NK-92 treated with Interleukin-12 subunit alpha and Interleukin-12 subunit beta, amount 100 ng/mL, for 24 hours (cell line): ENCODE data around the gene TMEM163.
A peak's percentile ranks its signal among the peaks of the same experiment; 100 is the strongest.
"Not testable (repeated sequence)": the region's sequence is repeated elsewhere in the genome, so short reads cannot be mapped to it uniquely, and the experiment has no call there.

Source experiments
- DNase-seq: peaks from one replicate; lab custom pipeline; 2025; lab: John Stamatoyannopoulos, UW

TMEM163 gene

DNA sequence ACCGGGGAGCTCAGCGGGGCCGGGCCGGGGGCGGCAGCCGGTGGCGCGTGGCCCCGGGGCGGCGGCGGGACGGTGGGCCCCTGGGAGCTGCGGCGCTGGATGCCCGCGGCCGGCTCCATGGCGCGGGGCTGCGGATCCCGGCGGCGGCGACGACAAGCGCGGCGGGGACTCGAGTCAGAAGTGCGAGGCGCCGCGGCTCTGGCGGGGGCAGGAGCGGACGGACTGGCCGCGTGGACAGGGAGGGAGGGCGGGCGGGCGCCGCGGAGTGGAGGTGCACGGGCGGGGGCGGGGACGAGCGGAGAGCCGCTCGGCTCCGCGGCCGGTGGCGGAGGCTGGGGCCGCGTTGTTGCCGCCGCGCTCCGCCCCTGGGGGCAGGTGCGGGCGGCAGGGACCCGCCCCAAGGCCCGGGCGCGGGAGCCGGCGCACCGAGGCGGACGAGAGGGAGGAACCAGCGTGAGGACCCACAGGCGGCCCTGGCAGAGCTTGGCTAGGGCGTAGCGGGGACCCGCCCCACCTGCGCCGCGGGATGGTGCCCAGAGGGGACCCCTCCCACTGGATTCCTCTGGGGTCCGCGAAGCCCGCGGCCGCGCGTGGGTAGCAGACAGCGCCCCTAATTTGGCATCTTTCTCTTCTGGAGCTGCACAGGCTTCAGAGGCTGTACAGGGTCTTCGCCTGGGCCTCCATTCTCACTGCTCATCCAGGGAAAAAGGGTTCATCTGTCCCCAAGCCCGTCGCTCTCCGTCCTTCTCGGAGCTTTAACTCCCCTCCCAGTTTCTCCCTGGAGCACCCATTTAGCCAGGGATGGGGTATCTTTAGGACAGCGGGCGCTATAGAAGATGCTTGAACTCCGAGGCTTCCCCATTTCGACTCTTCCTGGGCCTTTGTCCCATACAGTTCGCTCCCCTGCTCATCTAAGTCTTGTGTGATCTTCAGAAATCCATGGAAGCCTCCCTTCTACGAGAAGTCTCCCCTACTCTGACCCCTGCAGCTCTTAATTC lies at the start of gene TMEM163:
Gene TMEM163, minus strand, starts transcription at position 184 of the 998 bp plus-strand sequence.
- peak; percentile 32 for DNase-seq

DNA sequence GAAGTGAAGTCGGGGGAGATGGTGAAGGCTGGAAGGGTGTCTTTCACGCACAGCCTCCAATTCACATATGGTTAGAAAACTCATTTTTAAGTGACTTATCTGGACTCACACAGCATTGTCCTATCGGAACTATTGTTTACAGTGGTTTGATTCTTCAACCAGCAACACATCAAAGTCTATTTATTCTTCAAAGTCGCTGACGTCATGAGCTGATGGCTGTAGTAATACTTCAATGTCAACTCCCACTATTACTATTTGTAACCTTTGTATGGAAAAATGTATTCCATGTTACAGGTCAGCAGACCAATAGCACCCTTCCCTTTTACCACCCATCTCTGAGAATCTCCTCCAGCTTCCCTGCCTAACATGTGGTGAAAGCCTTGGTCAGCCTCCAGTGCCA lies 47.8 kb upstream of the TMEM163 start:
- DNase-seq = no peak

DNA sequence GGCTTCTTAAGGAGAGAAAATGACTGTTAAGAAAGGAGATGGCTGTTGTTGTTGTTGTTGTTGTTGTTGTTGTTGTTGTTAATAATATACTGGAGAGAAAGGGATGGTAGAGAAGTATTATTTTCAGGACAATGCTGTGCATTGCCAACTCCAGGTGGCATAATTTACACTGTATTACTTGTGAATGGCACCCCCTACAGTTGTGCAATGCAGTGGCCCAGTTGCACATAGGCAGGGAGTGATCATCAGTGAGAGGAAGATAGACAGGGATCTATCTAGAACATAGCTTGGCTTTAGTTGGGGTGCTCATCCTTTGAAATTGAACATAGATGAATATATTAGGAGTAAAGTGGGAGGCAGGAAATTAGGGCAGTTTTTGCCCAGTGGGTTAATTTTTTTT lies 47.2 kb upstream of the TMEM163 start:
- DNase-seq = no peak

DNA sequence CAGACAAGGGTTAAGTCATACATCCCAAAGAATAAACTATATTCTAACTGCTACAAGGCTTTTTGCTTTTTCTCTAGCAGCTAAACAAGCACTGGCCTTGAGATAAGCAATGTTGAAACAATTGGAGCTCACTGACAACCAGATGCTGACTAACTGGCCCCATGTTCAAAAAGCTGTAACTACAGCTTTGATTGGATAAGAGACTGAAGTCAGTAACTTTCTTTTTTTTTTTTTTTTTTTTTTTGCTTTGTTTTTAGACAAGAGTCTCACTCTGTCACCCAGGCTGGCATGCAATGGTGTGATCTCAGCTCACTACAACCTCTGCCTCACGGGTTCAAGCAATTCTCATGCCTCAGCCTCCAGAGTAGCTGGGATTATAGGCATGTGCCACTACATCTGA lies 45.4 kb upstream of the TMEM163 start:
- no peak for DNase-seq

DNA sequence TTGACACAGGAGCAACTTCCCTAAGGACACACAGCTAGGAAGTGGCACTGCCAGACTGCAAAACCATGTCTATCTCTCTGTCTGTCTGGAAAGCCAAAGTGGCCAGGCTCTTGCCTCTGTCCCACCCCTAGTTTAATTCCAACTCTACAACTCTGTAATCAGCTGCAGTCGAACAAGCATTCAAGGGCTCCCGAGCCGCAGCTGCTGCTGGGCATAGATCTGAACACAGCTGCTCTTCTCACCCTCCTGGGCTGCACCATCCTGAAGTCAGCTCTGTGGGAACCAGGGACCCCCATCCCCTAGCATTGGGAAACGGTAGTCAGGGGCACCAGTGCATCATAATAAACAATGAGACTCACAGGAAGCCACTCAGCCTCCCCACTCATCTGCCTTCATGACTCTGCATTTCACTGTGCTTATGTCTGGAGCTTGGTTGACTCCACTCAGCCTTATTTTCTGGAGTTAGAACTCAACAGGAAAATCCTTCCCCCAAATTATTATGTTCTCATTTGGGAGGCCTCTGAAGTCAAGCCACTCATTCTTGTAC lies 44.4 kb upstream of the TMEM163 start:
- no peak for DNase-seq

DNA sequence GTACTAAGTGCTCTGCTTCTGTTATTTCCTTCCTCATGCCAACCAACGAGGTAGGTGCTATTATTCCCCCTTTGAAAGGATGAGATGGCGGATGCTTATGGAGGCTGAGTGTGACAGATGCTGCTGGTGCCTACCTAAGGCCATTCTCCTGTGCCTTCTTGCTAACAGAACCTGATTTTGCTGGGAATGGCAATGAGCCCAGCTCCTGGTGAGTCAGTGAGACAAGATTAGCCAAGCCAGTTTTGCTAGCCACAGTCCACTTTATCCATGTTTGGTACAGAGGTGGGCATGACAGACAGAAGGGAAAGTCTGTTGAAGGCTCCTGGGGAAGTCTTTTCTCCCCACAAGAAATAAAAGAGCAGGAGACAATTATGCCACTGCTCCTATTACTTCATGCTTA lies 43.7 kb upstream of the TMEM163 start:
- DNase-seq = no peak

DNA sequence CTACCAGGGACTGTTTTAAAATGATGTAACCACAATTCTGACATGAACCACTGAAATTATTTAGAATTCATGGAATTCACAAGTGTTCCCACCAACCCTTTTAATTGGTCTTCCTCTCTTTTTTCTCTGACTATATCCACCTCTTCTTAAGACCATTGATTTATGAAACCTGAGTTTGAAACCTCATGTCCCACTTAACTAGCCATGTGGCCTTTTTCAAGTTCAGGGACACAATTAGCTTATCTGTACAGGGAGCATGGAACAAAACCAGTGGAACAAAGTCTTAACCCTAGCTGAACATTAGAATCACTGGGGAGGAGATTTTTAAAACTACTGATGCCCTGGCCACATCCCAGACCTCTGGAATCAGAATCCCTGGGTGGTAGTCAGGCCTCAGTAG lies 41.6 kb upstream of the TMEM163 start:
- no peak for DNase-seq

DNA sequence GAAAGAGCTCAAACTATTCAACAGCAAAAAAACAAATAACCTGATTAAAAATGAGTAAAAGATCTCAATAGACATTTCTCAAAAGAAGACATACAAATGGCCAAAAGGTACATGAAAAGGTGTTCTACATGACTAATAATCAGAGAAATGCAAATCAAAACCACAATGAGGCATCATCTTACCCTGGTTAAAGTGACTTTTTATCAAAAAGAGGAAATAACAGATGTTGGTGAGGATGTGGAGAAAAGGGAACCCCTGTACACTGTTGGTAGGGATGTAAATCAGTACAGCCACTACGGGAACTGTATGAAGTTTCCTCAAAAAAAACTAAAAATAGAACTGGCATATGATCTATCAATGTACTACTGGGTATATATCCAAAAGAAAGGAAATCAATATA lies 39.8 kb upstream of the TMEM163 start:
- no peak for DNase-seq

DNA sequence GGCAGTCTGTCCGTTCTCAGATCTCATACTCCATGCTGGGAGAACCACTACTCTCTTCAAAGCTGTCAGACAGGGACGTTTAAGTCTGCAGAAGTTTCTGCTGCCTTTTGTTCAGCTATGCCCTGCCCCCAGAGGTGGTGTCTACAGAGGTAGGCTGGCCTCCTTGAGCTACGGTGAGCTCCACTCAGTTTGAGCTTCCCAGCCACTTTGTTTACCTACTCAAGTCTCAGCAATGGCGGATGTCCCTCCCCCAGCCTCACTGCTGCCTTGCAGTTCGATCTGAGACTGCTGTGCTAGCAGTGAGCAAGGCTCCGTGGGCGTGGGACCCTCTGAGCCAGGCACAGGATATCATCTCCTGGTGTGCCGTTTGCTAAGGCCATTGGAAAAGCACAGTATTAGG lies 33.2 kb upstream of the TMEM163 start:
- DNase-seq = not testable (repeated sequence)

DNA sequence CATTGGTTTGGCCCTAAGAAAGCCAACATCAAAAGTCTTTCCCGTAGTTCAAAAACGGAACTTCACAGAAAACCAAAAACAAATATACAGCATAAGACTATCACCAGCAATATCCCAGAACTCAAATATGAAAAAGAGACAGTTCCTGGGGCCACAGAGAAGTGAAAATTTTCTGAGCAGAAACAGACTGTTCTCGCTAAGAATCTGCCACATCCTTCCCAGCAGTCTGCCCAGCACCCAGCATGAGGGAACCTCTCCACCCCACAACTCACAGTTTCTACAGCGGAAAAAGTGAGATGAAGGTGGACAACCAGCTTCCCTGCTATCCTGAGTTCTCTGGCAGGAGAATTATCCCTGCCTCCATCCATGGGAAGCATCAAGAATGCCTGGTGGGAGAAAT lies 26.7 kb upstream of the TMEM163 start:
- DNase-seq = no peak

DNA sequence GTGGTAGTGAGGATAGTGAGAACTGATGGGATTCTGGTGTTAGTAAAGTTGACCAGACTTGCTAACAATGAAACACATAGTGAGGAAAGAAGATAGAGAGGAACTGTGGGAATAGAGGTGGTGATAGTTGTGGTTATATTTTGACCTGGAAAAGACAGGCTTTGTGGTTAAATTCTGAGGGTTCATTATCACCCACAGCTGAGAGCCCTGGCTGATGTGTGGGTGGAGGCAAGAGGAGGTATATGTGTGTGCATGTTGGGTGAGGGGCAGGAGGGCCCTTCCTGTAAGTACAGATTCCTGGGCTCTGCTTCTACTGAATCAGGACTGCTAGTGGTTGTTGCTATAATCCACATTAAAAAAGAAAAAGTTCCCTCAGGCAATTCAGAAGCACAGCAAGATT lies 26.2 kb upstream of the TMEM163 start:
- DNase-seq = no peak

DNA sequence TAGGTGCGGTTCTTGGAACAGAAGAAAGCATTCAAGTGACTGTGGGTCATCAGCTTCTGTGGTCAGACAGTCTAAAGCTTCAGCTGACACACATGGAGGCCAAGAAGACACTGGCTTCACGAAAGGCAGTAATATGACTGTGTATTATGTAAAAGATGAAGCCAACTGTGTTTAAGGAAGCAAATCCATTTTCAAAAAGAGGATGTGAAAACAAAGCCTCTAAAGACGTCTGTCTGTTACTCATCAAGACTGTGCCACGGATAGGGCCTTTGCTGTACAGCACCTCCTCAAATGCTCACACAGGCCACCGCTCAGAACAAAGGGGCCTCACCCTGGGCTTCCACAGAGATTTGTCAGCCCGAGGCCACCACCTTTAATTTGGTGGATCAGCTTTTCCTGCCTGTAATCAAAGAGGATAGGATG lies 21.1 kb upstream of the TMEM163 start:
- DNase-seq = no peak

DNA sequence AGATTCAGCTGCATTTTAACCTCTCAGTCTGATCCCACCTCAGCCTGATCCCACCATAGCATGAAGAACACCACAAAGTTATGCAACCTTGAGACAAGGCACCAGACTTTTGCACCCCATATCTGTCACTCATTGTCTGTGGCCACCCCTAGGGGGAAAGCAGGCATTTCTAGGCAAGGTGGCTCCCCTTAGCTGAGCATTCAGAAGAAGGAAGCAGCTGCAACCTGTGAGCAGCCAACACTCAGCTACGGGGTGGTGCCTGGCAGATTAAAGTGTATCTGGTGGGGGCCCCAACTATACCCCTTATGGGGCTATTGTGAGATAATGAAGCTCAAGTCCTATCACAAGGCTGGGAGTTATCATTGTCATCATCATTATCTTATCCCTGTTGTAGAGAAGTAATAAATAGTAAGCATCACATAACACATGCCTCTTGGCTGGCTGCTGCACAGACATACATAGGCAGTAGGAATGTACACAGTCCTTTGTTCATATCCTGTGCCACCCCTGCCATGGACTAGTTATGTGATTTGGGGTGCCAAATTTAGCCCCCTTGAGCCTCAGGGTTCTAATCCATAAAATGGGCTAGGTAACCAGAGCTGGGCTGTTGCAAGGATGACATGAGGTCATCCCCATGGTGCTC lies 20.6 kb upstream of the TMEM163 start:
- no peak for DNase-seq

DNA sequence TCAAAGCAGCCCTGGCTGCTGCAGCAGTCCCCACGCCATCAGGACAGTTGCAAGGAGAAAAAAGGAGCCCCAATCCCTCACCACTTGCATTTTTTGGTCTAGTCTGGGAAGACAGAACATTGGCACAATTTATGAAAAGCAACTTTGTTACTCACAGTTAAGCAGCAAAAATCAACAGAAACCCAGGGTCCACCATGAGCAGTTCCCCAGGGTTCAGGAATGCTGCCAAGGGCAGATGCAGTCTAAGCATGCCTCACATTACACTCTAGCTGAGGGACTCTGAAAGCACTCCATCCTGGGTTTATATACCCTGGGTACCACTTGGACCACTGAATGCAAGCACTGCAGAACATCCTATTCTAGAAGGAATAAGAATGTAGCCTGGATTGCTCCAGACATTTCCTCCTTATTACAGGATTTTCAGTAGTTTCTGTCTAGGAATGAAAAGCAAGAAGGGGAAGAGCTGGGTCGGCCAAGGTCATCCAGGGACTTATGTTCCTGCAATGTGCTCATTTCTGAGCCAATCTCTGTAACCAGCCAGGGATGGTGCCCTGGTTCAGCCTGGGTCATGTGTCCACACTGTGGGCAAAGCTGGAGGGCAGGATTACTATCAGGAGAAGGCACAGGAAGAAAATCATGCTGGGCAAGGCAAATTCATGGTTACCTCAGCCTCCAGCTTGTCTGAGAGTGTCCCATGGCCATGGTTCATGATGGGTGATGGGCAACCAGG lies 19.5 kb upstream of the TMEM163 start:
- DNase-seq = no peak

DNA sequence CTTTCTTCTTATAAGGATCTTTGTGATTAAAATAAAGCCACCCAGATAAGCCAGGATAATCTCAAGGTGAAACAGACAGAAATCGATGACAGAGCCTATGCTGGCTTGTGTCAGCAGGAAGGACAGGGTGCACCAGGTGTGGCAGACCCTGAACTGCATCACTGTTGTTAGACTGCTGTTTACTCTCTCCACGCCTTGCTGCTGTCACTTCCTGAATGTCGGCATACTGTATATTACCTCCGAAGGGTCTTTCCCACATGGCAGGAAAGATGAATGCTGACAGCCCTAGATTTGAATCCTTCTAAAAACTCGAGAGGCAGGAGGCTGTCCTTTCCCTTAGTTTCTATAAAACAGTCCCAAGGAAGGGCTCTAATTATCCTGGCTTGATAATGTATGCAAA lies 18.9 kb upstream of the TMEM163 start:
- DNase-seq = no peak

DNA sequence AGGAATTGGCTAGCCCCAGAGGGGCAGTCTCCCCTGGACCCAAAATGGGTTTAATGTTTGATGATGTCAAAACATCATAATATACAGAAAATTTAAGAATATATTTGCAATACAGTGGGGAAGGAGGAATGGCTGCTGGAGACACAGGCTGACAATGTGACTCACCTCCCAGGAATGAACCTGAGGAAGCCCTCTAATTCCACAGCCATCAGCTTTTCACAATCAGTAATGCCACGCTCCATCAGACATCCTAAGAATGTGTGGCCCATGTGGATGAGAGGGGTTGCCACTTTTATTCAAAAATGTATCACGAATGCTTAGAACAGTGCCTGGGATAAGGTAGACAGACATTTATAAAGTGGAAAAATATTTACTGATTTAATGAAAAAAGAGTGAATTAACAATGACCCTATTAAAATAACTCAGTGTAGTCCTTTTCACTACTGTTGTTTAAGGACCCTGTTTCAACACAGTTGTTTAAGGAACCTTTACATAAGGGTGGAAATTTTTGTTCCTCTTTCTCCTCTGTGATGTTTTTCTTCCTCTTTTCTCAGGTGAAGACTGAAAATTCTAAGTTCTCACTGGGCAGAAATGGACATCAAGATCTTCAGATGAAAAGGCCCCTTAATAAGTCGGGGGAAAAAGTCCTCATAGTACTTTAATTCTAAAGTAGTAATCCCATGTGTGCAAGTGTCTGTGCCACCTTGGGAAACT lies 17.5 kb upstream of the TMEM163 start:
- DNase-seq = no peak

DNA sequence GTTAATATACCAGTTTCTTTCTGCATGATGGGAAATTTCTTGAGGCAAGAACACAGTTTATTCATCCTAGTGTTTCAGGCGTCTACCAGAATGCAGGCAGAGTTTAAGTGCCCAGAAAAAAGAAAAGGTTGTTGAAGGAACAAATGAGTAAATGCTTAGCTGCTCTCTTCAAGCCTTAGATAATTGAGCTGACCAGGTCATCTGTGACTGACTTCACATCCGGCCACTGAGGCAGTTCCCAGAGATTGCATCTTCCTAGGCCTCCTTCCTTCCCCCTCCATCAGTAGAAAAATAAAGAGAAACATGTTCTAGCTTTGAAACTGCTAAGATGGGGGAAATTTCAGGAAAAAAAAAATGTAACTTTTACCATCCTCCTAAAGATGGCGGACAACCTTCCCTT lies 9.4 kb upstream of the TMEM163 start:
- no peak for DNase-seq

DNA sequence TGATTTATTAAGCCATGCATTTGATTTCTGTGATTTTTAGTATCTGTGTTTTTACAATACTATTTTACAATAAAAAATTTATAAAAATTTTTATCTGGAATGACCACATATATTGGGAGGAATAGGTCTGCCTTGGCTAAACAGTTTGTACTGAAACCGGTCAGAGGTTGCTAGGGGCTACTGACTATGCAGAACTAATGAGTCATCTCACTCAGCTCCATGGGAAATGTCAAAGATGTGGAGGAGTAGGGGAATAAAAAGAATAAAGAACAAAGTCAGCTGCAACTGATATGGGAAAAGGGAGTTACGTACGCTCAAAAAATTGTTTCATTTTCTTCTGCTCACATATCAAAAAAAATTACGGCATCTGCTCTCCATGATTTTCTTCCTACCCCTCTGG lies 8.6 kb upstream of the TMEM163 start:
- DNase-seq = no peak

DNA sequence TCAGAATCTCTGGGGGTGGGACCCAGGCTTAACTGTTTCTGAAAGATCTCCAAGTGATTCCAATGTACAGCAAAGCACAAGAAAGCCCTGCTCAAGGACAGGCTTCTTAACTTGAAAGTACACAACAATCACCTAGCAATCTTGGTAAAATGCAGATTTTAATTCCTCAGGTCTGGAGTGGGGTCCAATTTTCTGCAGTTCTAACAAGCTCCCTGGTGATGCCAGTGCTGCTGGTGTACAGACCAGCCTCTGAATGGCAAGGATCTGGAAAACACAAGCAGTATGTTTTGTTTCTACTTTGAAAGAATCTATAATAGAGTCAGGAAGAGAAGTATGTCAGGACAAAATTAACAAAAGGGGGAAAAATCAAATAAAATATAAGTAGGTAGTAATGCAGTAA lies 7.8 kb upstream of the TMEM163 start:
- DNase-seq = no peak

DNA sequence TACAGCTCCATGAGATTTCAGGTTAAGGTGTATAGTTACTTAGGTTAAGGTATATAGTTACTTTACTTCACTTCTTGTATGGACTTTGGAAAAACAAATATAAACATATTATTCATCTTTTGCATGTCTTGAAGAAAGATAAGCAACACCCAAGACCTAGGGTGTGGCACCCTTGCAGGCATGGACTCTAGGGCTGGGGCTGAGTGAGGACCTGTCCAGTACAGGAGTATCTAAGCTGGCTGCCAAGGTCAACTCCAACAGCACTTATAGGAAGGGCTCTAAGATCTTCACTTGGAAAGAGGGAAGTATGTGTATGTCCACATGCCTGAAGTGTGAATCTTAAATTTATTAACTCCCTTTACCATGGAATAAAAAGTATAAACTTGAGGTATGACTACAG lies 7.1 kb upstream of the TMEM163 start:
- DNase-seq = no peak

DNA sequence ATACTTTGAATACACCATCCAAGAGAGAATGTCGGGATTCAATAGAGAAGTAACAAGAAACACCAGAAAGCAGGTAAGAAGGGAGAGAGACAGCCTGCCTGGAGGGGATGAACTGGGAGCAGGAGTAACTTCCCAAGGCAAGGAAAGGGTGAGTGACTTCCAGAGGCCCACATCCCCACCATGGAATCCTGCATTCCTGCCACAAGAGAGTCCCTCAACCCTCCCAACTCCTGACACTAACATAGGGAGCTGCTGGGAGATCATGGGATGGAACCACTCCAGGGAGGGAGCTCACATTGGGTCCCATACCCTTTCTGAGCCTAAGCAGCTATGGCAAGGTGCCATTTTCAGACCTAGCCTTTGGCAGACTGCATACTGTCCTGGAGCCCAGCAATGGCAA lies 5.5 kb upstream of the TMEM163 start:
- DNase-seq = no peak

DNA sequence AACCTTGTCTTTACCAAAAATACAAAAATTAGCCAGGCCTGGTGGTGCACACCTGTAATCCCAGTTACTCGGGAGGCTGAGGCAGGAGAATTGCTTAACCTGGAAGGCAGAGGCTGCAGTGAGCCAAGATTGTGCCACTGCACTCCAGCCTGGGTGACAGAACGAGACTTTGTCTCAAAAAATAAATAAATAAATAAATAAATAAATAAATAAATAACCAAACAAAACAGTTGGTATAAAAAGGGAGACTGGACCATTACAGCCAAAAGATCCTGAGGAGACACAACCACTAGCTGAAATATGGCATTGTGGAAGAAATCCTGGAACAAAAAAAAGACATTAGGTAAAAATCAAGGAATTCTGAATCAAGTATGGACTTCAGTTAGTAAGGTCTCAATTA lies 4.9 kb upstream of the TMEM163 start:
- not testable (repeated sequence) for DNase-seq
